Measurements from ENCODE around the gene TTC16. TPM values are rescaled to one million over a fixed set of nuclear protein-coding genes. Genes with fewer than 3 reads are reported as not detected.

Gene TTC16
- total and polyA plus RNA-seq, 4 donors, result 0.02 to 0.08 TPM; not detected in 2

DNA sequence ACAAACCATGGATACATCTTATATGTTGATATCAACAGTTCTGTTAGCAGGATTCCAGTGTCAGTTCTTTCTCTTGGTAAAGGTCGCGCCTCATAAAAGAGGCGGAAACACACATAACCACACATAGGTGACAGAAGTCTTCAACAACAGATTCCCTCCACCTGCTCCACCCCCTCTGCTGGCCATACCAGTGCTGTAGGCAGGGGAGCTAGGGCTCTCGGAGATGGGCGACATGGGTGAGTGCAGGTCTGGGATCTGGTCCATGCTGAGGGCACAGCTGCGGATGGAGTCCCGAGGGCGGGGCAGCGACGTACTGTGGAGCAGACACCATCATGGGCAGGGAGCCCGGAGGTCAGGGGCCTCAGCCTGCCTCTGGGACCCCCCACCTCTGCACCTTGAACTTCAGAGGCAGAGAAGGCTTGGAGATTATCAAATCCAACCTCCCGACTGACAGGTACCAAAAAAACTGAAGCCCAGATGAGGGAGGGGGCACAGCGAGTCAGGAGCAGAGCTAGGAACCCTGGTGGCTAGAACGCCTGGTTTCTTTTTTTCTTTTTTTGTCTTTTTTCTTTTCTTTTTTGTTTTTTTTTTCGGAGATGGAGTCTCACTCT lies 31.2 kb downstream of the TTC16 start:
- Histone ChIP-seq H3K27me3 (ENCODE audit: control insufficient read depth in 4 of 4, insufficient read depth in 4 of 4, low read length in 3 of 4) (no peaks in the 10 kb centered on the region), H3K27ac (ENCODE audit: low read depth in 1 of 2, low read length in 2 of 2) (no peak overlapping the region), H3K9me3 (ENCODE audit: control insufficient read depth in 4 of 4, low read length in 3 of 4) (no peaks in the 10 kb centered on the region), H3K36me3 (ENCODE audit: control insufficient read depth in 4 of 4, insufficient read depth in 3 of 4, low read depth in 1 of 4, low read length in 3 of 4) (peaks cover 0 to 6% (median 2%) of the 10 kb centered on the region in 4 donors), H3K4me1 (ENCODE audit: control insufficient read depth in 4 of 4, insufficient read depth in 4 of 4, low read length in 3 of 4) (no peaks in the 10 kb centered on the region), H3K9ac (ENCODE audit: low read depth in 1 of 2, low read length in 2 of 2) (no peak overlapping the region), H3K4me3 (ENCODE audit: low read depth in 1 of 3, low read length in 3 of 3) (no peak overlapping the region)
- TF ChIP-seq YY1 (IDR thresholded peaks at IDR 0.05), result no peak
- TF ChIP-seq, protein P1, sequence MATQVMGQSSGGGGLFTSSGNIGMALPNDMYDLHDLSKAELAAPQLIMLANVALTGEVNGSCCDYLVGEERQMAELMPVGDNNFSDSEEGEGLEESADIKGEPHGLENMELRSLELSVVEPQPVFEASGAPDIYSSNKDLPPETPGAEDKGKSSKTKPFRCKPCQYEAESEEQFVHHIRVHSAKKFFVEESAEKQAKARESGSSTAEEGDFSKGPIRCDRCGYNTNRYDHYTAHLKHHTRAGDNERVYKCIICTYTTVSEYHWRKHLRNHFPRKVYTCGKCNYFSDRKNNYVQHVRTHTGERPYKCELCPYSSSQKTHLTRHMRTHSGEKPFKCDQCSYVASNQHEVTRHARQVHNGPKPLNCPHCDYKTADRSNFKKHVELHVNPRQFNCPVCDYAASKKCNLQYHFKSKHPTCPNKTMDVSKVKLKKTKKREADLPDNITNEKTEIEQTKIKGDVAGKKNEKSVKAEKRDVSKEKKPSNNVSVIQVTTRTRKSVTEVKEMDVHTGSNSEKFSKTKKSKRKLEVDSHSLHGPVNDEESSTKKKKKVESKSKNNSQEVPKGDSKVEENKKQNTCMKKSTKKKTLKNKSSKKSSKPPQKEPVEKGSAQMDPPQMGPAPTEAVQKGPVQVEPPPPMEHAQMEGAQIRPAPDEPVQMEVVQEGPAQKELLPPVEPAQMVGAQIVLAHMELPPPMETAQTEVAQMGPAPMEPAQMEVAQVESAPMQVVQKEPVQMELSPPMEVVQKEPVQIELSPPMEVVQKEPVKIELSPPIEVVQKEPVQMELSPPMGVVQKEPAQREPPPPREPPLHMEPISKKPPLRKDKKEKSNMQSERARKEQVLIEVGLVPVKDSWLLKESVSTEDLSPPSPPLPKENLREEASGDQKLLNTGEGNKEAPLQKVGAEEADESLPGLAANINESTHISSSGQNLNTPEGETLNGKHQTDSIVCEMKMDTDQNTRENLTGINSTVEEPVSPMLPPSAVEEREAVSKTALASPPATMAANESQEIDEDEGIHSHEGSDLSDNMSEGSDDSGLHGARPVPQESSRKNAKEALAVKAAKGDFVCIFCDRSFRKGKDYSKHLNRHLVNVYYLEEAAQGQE (IDR thresholded peaks at IDR 0.05), result no peak
- 62% methylated on average over 15 of the region's 15 CpGs for WGBS
- no peak for DNase-seq (ENCODE audit: low spot score)

DNA sequence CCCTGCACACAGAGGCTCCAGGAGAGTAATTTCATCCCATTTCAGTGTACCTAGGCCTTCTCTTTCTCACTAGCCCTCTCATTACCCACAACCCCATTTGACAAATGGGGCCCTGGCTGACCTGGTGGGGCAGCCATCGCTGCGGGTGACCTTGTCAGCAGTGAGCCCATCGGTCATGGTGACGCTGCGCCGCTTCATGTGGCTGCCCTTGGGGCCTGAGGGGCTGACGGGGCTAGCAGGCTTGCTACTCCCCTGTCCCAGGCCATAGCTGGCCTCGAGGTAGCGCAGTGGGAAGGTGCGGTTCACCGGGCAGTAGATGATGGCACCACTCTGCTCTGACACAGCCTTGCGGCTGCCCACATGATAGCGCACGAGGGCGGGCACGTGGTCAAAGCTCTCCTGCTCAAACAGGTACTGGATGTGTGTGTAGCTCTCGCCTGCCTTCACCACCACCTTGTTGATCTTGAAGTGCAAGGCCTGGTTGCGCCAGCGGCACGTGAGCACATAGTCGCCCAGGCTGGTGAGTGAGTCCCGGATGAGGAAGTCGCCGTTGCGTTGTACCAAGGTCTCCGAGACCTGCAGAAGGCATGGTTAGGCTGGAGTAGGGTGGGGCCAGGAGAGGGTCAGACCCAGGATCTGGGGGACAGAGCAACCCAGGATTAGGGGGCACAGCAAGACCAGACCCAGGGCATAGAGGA lies 33.4 kb downstream of the TTC16 start:
- no peak for DNase-seq (ENCODE audit: low spot score)
- H3K4me1 ChIP-seq (ENCODE audit: control insufficient read depth in 4 of 4, insufficient read depth in 4 of 4, low read length in 3 of 4), result peaks cover 0 to 2% (median 0%) of the 10 kb centered on the region in 4 donors
- WGBS, result 90% methylated on average over 26 of the region's 26 CpGs
- no peaks in the 10 kb centered on the region for H3K27me3 ChIP-seq (ENCODE audit: control insufficient read depth in 4 of 4, insufficient read depth in 4 of 4, low read length in 3 of 4)
- no peak overlapping the region for H3K27ac ChIP-seq (ENCODE audit: low read depth in 1 of 2, low read length in 2 of 2)
- TF ChIP-seq EGR1 (IDR thresholded peaks at IDR 0.05; ENCODE audit: low read depth in 2 of 2), result no peak
- TF ChIP-seq, protein P2, sequence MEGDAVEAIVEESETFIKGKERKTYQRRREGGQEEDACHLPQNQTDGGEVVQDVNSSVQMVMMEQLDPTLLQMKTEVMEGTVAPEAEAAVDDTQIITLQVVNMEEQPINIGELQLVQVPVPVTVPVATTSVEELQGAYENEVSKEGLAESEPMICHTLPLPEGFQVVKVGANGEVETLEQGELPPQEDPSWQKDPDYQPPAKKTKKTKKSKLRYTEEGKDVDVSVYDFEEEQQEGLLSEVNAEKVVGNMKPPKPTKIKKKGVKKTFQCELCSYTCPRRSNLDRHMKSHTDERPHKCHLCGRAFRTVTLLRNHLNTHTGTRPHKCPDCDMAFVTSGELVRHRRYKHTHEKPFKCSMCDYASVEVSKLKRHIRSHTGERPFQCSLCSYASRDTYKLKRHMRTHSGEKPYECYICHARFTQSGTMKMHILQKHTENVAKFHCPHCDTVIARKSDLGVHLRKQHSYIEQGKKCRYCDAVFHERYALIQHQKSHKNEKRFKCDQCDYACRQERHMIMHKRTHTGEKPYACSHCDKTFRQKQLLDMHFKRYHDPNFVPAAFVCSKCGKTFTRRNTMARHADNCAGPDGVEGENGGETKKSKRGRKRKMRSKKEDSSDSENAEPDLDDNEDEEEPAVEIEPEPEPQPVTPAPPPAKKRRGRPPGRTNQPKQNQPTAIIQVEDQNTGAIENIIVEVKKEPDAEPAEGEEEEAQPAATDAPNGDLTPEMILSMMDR (IDR thresholded peaks at IDR 0.05; ENCODE audit: low read depth, low read length, missing input control), result no peak
- TF ChIP-seq, protein P3, sequence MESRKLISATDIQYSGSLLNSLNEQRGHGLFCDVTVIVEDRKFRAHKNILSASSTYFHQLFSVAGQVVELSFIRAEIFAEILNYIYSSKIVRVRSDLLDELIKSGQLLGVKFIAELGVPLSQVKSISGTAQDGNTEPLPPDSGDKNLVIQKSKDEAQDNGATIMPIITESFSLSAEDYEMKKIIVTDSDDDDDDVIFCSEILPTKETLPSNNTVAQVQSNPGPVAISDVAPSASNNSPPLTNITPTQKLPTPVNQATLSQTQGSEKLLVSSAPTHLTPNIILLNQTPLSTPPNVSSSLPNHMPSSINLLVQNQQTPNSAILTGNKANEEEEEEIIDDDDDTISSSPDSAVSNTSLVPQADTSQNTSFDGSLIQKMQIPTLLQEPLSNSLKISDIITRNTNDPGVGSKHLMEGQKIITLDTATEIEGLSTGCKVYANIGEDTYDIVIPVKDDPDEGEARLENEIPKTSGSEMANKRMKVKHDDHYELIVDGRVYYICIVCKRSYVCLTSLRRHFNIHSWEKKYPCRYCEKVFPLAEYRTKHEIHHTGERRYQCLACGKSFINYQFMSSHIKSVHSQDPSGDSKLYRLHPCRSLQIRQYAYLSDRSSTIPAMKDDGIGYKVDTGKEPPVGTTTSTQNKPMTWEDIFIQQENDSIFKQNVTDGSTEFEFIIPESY (IDR thresholded peaks at IDR 0.05), result no peak
- TF ChIP-seq, protein P4, sequence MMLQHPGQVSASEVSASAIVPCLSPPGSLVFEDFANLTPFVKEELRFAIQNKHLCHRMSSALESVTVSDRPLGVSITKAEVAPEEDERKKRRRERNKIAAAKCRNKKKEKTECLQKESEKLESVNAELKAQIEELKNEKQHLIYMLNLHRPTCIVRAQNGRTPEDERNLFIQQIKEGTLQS (IDR thresholded peaks at IDR 0.05), result no peak
- no peak for TF ChIP-seq RAD21 (IDR thresholded peaks at IDR 0.05)
- TF ChIP-seq FOXA2 (IDR thresholded peaks at IDR 0.05), result no peak
- no peak for TF ChIP-seq TAF1 (conservative IDR thresholded peaks at IDR 0.05)
- peaks cover 0 to 6% (median 2%) of the 10 kb centered on the region in 4 donors for H3K36me3 ChIP-seq (ENCODE audit: control insufficient read depth in 4 of 4, insufficient read depth in 3 of 4, low read depth in 1 of 4, low read length in 3 of 4)
- no peaks in the 10 kb centered on the region for H3K9me3 ChIP-seq (ENCODE audit: control insufficient read depth in 4 of 4, low read length in 3 of 4)
- H3K9ac ChIP-seq (ENCODE audit: low read depth in 1 of 2, low read length in 2 of 2), result no peak overlapping the region
- no peak overlapping the region for H3K4me3 ChIP-seq (ENCODE audit: low read depth in 1 of 3, low read length in 3 of 3)
